ENCODE data around the gene ERCC5.

DNA sequence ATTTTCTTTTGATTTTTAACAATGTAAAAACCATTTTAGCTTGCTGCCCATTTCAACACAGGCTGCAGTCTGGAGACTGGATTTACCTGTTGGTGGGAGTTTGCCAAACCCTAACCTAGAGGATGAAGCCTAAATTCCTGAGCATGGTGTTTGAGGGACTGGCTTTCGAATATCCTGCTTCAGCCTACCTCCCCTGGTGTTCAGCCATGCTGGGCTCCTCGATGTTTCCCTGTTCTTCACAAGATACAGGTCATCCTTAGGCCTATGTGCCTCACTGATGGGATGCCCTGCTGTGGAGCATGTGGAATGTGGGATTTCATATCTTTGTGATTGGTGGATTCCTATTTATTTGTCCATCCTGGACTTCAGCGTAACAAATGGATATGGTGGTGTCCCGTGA is 20.4 kb upstream of the ERCC5 start:
- TF ChIP-seq CTCF (IDR thresholded peaks at IDR 0.05): no peak
- no peak for TF ChIP-seq POLR2A (IDR thresholded peaks at IDR 0.05)
